Thyroid gland (tissue), 4 donors: ENCODE data around the gene TRAPPC6A.

Experiments used
- POLR2A ChIP-seq, 2 donors: fragments of 450-650 bp; IDR thresholded peaks; one replicate each; pipeline ENCODE4 v1.6.1; 2017; ENCODE audit warnings: antibody characterized with exemption in 2 of 2, mild to moderate bottlenecking in 2 of 2, moderate library complexity in 1 of 2
- TF ChIP-seq, protein P1 (sequence below), 6 experiments: fragments of 200-600 bp in 3 of 6; fragments of 450-650 bp in 3 of 6; sonication (generic) in 3 of 6; IDR thresholded peaks; one replicate each; pipeline ENCODE4 v1.5.1; 2016 to 2019; ENCODE audit warnings: antibody characterized with exemption in 6 of 6, mild to moderate bottlenecking in 2 of 6, inconsistent platforms in 1 of 6, moderate library complexity in 1 of 6

DNA sequence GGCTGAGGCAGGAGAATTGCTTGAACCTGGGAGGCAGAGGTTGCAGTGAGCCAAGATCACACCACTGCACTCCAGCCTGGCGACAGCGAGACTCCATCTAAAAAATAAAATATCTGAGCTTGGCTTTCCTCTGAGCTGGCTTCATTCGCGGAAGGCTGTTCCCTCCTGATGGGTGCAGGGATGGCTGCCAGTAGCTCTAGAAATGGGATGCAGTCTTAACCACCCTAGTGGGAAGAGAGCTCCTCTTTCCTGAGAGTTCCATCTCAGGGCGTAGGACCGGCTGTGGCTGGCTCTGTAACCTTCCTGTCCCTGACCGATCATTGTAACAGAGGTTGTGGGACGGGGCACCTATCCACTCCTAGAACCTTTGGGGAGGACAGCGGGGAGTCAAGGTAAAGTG, 52.7 kb downstream of the TRAPPC6A start:
- TF ChIP-seq, protein P1, sequence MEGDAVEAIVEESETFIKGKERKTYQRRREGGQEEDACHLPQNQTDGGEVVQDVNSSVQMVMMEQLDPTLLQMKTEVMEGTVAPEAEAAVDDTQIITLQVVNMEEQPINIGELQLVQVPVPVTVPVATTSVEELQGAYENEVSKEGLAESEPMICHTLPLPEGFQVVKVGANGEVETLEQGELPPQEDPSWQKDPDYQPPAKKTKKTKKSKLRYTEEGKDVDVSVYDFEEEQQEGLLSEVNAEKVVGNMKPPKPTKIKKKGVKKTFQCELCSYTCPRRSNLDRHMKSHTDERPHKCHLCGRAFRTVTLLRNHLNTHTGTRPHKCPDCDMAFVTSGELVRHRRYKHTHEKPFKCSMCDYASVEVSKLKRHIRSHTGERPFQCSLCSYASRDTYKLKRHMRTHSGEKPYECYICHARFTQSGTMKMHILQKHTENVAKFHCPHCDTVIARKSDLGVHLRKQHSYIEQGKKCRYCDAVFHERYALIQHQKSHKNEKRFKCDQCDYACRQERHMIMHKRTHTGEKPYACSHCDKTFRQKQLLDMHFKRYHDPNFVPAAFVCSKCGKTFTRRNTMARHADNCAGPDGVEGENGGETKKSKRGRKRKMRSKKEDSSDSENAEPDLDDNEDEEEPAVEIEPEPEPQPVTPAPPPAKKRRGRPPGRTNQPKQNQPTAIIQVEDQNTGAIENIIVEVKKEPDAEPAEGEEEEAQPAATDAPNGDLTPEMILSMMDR (IDR thresholded peaks at IDR 0.05): no peak
- no peak for TF ChIP-seq POLR2A (IDR thresholded peaks at IDR 0.05)
